Panc1 (cell line): ENCODE data around the gene COL6A1.

Experiments
- CTCF ChIP-seq: fragments of 450-650 bp; IDR thresholded peaks from 2 replicates; pipeline ENCODE4 v1.5.1; 2017; ENCODE audit warnings: mild to moderate bottlenecking
- POLR2AphosphoS5 ChIP-seq: IDR thresholded peaks from 2 replicates; pipeline ENCODE4 v1.6.1; 2012; ENCODE audit warnings: mild to moderate bottlenecking, low read depth, low read length, moderate library complexity
- SIN3A ChIP-seq: IDR thresholded peaks from 2 replicates; pipeline ENCODE4 v1.6.1; 2012; ENCODE audit warnings: low read depth, mild to moderate bottlenecking, low read length, moderate library complexity, borderline replicate concordance; ENCODE audit not compliant: insufficient read depth

- no peak for TF ChIP-seq CTCF
- TF ChIP-seq SIN3A = no peak
- TF ChIP-seq POLR2AphosphoS5 = no peak
These were observed 68.5 kb downstream of the COL6A1 start for GRCh38 chr21:46049890-46050667.
